Cardiac fibroblast (primary cell): ENCODE measurements around the gene ATP5F1D.

Source experiments
- DNase-seq, 2 donors: peaks; one replicate each; pipeline versions ENCODE4 v3.0.0 to v3.0.0-alpha.2; 2010; ENCODE audit warnings: low read depth in 2 of 2
- H3K4me3 ChIP-seq, 2 donors: replicated peaks in 1 of 2; 1 replicate in 1 of 2; 2 replicates in 1 of 2; pipeline ENCODE4 v1.5.1; 2011; ENCODE audit warnings: low read depth in 2 of 2, low read length in 2 of 2, mild to moderate bottlenecking in 2 of 2, moderate library complexity in 1 of 2
- CTCF ChIP-seq: IDR thresholded peaks from one replicate; pipeline ENCODE4 v1.5.1; 2011; ENCODE audit warnings: low read depth, mild to moderate bottlenecking, low read length, inconsistent platforms

Gene ATP5F1D

GRCh38 chr19:1284293-1284978 is 42.9 kb downstream of the ATP5F1D start:
- no peak for DNase-seq
- TF ChIP-seq CTCF: no peak
- H3K4me3 ChIP-seq: no peak overlapping the region

GRCh38 chr19:1284979-1285736 is 43.6 kb downstream of the ATP5F1D start:
- TF ChIP-seq CTCF: no peak
- no peak overlapping the region for H3K4me3 ChIP-seq
- no peak for DNase-seq

GRCh38 chr19:1285737-1286360 is 44.3 kb downstream of the ATP5F1D start, which contains the start of gene EFNA2:
TSS of gene EFNA2 (plus strand) at chr19:1285873. CDS start at chr19:1286169, 296 bp downstream.
- no peak for DNase-seq
- no peak for TF ChIP-seq CTCF
- no peak within 1 kb of the TSS for H3K4me3 ChIP-seq

- TF ChIP-seq CTCF: no peak
- no peak for DNase-seq
- no peak overlapping the region for H3K4me3 ChIP-seq
These were observed 45.2 kb downstream of the ATP5F1D start for GRCh38 chr19:1286487-1287353.

- H3K4me3 ChIP-seq: no peak overlapping the region
- DNase-seq: no peak
- TF ChIP-seq CTCF: no peak
These were observed 46.0 kb downstream of the ATP5F1D start for GRCh38 chr19:1287354-1288225.

- TF ChIP-seq CTCF: no peak
- no peak overlapping the region for H3K4me3 ChIP-seq
- DNase-seq: no peak
These were observed 46.7 kb downstream of the ATP5F1D start for GRCh38 chr19:1288226-1288612.
